ENCODE data around the gene PCSK6.
"Not testable (repeated sequence)": the region's sequence is repeated elsewhere in the genome, so short reads cannot be mapped to it uniquely, and the experiment has no call there.

The PCSK6 gene

GRCh38 chr15:101409621-101410020, 79.9 kb downstream of the PCSK6 start:
- no peak for ATAC-seq
- DNase-seq (ENCODE audit: low spot score in 2 of 2): no peak
- no peak overlapping the region for H3K27ac Mint-ChIP-seq
- H3K36me3 Mint-ChIP-seq: no peaks in the 10 kb centered on the region
- H3K4me3 Mint-ChIP-seq: no peak overlapping the region
- peaks cover 10% of the 10 kb centered on the region for H3K4me1 Mint-ChIP-seq
- H3K9me3 Mint-ChIP-seq: no peaks in the 10 kb centered on the region

GRCh38 chr15:101407966-101408775, 81.3 kb downstream of the PCSK6 start:
- no peak for DNase-seq (ENCODE audit: low spot score in 2 of 2)
- no peak for ATAC-seq
- Mint-ChIP-seq H3K36me3 (no peaks in the 10 kb centered on the region), H3K9me3 (no peaks in the 10 kb centered on the region), H3K27ac (no peak overlapping the region), H3K4me3 (no peak overlapping the region), H3K4me1 (peaks cover 10% of the 10 kb centered on the region)

- DNase-seq (ENCODE audit: low spot score in 2 of 2) (no peak), ATAC-seq (peak; percentile 72)
- Mint-ChIP-seq H3K27ac (no peak overlapping the region), H3K4me1 (peaks cover 10% of the 10 kb centered on the region), H3K4me3 (no peak overlapping the region), H3K9me3 (no peaks in the 10 kb centered on the region), H3K36me3 (no peaks in the 10 kb centered on the region)
Measured at GRCh38 chr15:101407439-101407838, 82.1 kb downstream of the PCSK6 start.

- no peaks in the 10 kb centered on the region for H3K9me3 Mint-ChIP-seq
- DNase-seq (ENCODE audit: low spot score in 2 of 2) (no peak), ATAC-seq (no peak)
- H3K4me1 Mint-ChIP-seq: peaks cover 10% of the 10 kb centered on the region
- no peaks in the 10 kb centered on the region for H3K36me3 Mint-ChIP-seq
- no peak overlapping the region for H3K4me3 Mint-ChIP-seq
- H3K27ac Mint-ChIP-seq: no peak overlapping the region
Measured at GRCh38 chr15:101406526-101407195, 82.8 kb downstream of the PCSK6 start.

GRCh38 chr15:101406036-101406435, 83.5 kb downstream of the PCSK6 start:
- no peaks in the 10 kb centered on the region for H3K36me3 Mint-ChIP-seq
- no peak overlapping the region for H3K4me3 Mint-ChIP-seq
- peaks cover 10% of the 10 kb centered on the region for H3K4me1 Mint-ChIP-seq
- DNase-seq (ENCODE audit: low spot score in 2 of 2) (no peak), ATAC-seq (no peak)
- no peak overlapping the region for H3K27ac Mint-ChIP-seq
- H3K9me3 Mint-ChIP-seq: no peaks in the 10 kb centered on the region

GRCh38 chr15:101404245-101404644, 85.3 kb downstream of the PCSK6 start:
- peaks cover 5% of the 10 kb centered on the region for H3K36me3 Mint-ChIP-seq
- peaks cover 10% of the 10 kb centered on the region for H3K4me1 Mint-ChIP-seq
- no peaks in the 10 kb centered on the region for H3K9me3 Mint-ChIP-seq
- no peak for DNase-seq (ENCODE audit: low spot score in 2 of 2)
- no peak overlapping the region for H3K27ac Mint-ChIP-seq
- ATAC-seq: no peak
- no peak overlapping the region for H3K4me3 Mint-ChIP-seq

- H3K4me1 Mint-ChIP-seq; H3K4me3 Mint-ChIP-seq; DNase-seq (ENCODE audit: low spot score in 2 of 2); ATAC-seq; H3K9me3 Mint-ChIP-seq; H3K36me3 Mint-ChIP-seq; H3K27ac Mint-ChIP-seq: not testable (repeated sequence)
Measured at GRCh38 chr15:101402883-101403282, 86.6 kb downstream of the PCSK6 start.

GRCh38 chr15:101401286-101401685, 88.2 kb downstream of the PCSK6 start:
- Mint-ChIP-seq H3K27ac (no peak overlapping the region), H3K4me3 (no peak overlapping the region), H3K36me3 (peaks cover 5% of the 10 kb centered on the region), H3K9me3 (no peaks in the 10 kb centered on the region), H3K4me1 (no peaks in the 10 kb centered on the region)
- DNase-seq (ENCODE audit: low spot score in 2 of 2) (no peak), ATAC-seq (no peak)

- Mint-ChIP-seq H3K27ac (no peak overlapping the region), H3K9me3 (no peaks in the 10 kb centered on the region), H3K4me1 (no peaks in the 10 kb centered on the region), H3K4me3 (no peak overlapping the region), H3K36me3 (peaks cover 5% of the 10 kb centered on the region)
- DNase-seq (ENCODE audit: low spot score in 2 of 2) (no peak), ATAC-seq (no peak)
Measured at GRCh38 chr15:101399431-101399830, 90.1 kb downstream of the PCSK6 start.

- H3K36me3 Mint-ChIP-seq: peaks cover 5% of the 10 kb centered on the region
- H3K27ac Mint-ChIP-seq: no peak overlapping the region
- H3K4me1 Mint-ChIP-seq: no peaks in the 10 kb centered on the region
- no peaks in the 10 kb centered on the region for H3K9me3 Mint-ChIP-seq
- DNase-seq (ENCODE audit: low spot score in 2 of 2) (no peak), ATAC-seq (no peak)
- H3K4me3 Mint-ChIP-seq: no peak overlapping the region
Measured at GRCh38 chr15:101398247-101398646, 91.3 kb downstream of the PCSK6 start.

GRCh38 chr15:101397521-101398003, 91.9 kb downstream of the PCSK6 start:
- ATAC-seq (no peak), DNase-seq (ENCODE audit: low spot score in 2 of 2) (no peak)
- Mint-ChIP-seq H3K27ac (no peak overlapping the region), H3K9me3 (no peaks in the 10 kb centered on the region), H3K4me1 (no peaks in the 10 kb centered on the region), H3K4me3 (no peak overlapping the region), H3K36me3 (peaks cover 5% of the 10 kb centered on the region)

- no peaks in the 10 kb centered on the region for H3K4me1 Mint-ChIP-seq
- H3K4me3 Mint-ChIP-seq: no peak overlapping the region
- H3K9me3 Mint-ChIP-seq: no peaks in the 10 kb centered on the region
- no peak overlapping the region for H3K27ac Mint-ChIP-seq
- DNase-seq (ENCODE audit: low spot score in 2 of 2) (no peak), ATAC-seq (no peak)
- peaks cover 5% of the 10 kb centered on the region for H3K36me3 Mint-ChIP-seq
Measured at GRCh38 chr15:101396484-101397261, 92.8 kb downstream of the PCSK6 start.

- H3K4me3 Mint-ChIP-seq: no peak overlapping the region
- no peaks in the 10 kb centered on the region for H3K4me1 Mint-ChIP-seq
- ATAC-seq: no peak
- no peak for DNase-seq (ENCODE audit: low spot score in 2 of 2)
- no peaks in the 10 kb centered on the region for H3K36me3 Mint-ChIP-seq
- no peak overlapping the region for H3K27ac Mint-ChIP-seq
- no peaks in the 10 kb centered on the region for H3K9me3 Mint-ChIP-seq
Measured at GRCh38 chr15:101394654-101395053, 94.9 kb downstream of the PCSK6 start.

GRCh38 chr15:101394056-101394630, 95.4 kb downstream of the PCSK6 start:
- ATAC-seq (no peak), DNase-seq (ENCODE audit: low spot score in 2 of 2) (no peak)
- Mint-ChIP-seq H3K9me3 (no peaks in the 10 kb centered on the region), H3K27ac (no peak overlapping the region), H3K4me3 (no peak overlapping the region), H3K36me3 (no peaks in the 10 kb centered on the region), H3K4me1 (no peaks in the 10 kb centered on the region)

- Mint-ChIP-seq H3K27ac (no peak overlapping the region), H3K4me1 (no peaks in the 10 kb centered on the region), H3K9me3 (no peaks in the 10 kb centered on the region), H3K4me3 (no peak overlapping the region), H3K36me3 (no peaks in the 10 kb centered on the region)
- no peak for DNase-seq (ENCODE audit: low spot score in 2 of 2)
- ATAC-seq: no peak
Measured at GRCh38 chr15:101393172-101393571, 96.3 kb downstream of the PCSK6 start.

All from stimulated activated effector memory CD8-positive, alpha-beta T cell treated with anti-CD3 and anti-CD28 coated beads, Interleukin-12 subunit alpha, Interleukin-12 subunit beta, amount 100 ng/mL, for 72 hours (primary cell).